Stimulated activated CD8-positive, alpha-beta memory T cell treated with anti-CD3 and anti-CD28 coated beads, Interleukin-7, amount 100 ng/mL, for 4 hours (primary cell): ENCODE measurements around the gene MAX.

Experiments used
- DNase-seq, 2 donors: peaks; one replicate each; pipeline ENCODE4 v3.0.0-alpha.2; 2020; ENCODE audit warnings: low read depth in 2 of 2

The MAX gene, protein sequence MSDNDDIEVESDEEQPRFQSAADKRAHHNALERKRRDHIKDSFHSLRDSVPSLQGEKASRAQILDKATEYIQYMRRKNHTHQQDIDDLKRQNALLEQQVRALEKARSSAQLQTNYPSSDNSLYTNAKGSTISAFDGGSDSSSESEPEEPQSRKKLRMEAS

DNA sequence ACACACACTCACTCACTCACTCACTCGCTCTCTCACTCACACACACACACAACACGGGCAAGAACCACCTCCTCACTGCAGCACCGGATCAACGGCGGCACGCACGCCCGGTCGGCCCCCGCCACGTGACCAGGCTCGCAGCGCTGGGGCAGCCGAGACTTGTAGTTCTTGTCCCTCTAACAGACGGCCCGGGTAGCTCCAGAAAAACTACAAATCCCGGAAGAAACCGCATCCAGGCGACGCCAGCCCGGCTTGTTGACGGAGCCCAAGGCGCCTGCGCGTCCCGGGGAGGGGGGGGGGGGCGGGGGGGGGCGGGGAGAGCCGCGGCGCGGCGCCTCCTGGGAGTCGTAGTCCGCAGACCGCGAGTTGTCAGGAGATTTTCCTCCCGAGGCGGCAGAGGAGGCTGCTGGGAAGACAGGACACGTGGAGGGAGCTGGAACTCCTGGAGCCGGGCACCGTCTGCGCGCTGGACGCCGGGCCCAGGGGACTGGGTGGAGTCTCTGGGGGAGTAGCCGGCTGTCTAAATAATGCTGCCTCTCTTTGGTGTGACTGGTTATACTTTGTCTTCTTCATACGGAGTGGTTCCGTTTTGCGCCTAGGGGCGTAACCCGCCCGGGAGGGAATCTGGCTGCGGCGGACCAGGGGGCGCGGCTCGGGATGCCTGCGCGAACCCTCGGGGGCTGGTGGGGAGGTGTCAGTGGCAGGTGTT is at the start of gene MAX:
MAX (minus strand) TSS at position 77 of the 709 bp plus-strand sequence. CDS start 178 bp downstream, outside the sequence.
- DNase-seq, result peak; percentile 98 to 99

DNA sequence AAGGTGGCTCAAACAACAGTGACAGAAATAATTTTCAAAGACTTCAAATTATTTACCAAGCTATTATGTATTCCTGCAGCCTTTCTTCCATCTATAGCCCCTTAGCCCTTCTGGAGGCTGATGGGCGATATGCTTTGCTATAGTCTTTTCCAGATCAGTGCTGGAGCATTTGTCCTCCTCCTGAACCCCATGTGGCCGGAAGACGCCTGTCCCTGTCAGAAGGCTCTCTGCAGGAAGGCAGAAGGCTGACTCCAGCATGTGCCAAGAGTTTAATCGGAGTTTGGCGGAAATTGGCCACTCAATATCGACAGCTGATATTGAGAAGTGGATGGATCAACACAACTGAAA is 49.3 kb upstream of the MAX start:
- no peak for DNase-seq

DNA sequence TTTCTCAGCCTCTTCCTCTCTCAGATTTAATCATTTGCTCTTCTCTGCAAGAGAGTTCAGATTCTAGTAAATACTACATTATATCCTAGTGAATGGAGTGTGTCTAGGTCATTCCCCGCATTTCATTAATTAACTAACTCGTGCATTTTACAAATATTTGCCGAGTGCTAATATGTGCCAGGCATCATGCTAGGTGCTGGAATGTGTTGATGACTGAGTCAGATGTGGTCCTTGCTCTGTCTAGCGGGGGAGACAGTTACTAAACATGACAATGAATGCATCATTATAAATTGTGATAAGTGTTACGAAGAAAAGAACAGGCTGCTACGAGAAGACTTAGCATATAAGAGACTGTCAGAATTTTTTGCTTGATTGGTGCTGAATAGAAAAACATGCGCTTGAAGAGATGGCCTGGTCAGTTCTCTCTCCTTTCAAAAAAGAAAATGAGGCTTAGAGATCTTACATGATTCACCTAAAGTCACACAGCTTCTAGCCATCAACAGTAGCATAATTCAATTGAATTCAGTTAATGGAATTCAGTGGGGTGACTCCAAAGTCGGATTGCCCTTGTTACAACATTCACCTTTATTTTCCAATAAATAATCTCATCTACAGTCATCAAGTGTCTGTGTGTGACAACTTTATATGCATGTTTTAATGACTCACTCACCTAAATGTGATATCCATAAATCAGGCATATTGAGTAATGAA is 48.7 kb upstream of the MAX start:
- DNase-seq, result no peak

DNA sequence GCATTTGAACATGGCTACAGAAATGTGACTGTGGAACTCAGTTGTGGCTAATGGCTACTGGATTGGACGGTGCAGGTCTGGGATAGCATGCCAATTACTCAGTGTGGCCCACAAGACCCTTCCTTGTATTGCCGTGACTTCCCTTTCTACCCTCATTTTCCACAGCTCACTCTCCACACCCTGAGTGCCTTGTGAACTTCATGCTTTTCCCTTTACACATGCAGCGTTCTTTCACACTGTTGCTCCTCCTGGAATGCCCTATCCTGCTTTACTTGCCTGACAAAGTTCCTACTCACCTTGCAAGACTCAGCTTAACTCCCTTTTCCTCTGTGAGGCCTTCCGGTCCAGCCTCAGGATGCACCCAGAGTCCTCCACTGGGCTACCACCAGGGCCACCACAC is 46.8 kb upstream of the MAX start:
- DNase-seq, result no peak

DNA sequence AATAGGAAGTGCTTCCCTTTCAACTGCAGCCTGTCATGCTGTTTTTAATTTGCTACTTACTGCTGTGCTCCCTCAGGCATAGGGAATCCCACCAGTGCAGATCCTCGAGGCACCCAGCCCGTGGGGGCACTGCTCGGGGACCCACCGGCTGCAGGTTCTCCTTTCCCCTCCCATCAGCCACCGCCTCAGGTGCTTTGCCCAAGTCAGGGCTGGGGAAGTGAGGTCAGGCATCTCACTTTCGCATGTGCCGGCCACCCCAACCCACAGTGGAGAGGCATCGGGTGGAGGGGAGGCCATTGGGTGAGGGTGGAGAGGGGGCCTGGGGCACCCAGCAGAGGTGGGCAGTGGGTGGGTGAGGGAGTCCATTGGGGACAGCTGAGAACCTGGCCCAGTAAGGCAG is 41.9 kb upstream of the MAX start:
- no peak for DNase-seq

DNA sequence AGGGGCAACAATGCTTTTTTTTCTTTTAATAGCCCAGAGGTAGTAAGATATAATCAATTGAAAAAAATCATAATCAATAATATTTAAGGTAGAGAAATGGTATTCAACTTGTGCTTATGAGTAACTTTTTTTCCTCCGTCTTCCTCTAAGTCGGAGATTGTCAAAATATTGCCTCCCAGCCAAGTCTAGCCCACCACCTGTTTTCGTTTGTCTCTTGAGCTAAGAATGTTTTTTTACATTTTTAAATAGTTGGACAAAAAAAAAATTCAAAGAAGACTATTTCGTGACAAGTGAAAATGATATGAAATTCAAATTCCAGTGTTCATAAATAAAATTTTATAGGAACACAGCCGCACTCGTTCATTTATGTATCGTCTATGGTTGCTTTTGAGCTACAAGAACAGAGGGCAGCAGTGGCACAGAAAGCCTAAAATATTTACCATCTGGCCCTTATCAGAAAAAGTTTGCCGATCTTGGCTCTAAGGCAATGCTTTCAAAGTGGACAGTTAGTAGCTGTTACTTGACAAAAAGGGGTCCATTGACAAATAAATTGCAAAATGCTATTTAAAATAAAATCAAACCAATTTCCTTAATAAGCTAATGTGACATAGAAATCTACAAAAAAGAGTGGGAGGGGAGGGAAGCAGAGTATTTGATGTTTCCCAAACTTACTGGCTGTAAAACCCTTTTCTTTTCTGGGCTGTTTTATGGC is 40.8 kb upstream of the MAX start:
- no peak for DNase-seq

DNA sequence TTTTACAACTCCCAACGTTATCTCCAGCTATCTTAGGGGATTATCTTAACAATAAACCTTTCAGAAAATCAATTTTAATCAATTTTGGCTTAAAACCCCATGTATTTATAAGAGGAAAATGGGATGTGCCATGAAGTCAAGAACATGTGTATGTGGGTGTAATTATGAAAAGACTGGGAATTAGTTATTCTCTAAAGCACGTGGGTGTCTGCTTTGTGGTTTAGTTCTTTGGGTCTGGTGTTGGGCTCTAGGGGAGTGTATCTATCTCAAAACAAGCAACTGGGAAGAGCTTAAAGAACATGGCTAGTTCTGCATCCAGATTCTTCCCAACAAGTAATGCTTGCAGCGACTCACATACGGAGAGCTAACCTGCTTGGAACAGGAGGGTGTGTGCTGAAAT is 40.1 kb upstream of the MAX start:
- no peak for DNase-seq

DNA sequence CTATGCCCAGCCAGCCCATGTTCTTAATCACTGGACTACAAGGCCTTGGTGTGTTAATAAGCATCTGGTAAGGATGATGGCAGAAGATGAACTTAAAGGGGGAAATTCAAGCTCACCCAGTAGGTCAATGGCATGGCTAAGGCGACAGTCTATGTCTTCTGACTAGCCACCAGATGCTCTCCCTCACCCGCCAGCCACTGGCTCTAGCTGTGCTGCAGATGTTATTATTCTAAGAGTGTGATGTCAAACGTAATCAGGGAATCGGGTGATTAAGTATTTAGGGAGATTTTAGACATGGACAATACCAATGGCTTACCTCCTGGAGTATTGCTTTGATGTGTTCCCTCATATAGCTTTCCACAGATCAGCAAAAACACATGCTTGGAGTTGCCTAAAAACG is 39.2 kb upstream of the MAX start:
- no peak for DNase-seq

DNA sequence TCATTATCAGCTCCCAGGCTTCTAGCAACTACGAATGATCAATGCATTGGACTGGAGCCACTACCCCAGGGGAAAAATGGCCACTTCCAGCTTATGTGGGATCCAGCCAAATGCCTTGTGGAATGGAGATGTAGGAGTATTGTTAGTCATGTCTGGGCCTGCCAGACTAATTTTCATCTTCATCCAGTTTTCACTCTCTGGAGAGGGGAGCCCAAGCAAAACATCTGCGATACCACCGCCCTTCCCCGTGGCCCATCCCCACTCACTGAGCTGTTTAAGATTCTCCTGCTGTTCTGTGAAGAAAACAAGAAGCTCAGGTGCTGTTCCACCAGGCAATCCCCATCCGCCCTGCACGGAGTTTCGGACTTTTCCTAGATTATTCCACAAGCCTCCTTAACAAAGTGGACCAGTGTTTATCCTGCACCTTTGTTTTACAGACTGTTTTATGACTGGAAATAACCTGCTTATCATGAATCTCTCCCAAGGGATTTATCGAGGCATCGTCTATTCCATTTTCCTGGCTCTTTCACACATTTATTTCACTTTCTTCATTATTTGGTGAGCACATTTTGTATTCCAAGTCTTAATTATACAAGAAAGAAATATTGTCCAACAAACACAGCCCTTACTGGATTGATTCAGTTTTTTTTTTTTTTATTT is 35.5 kb upstream of the MAX start:
- DNase-seq, result no peak

DNA sequence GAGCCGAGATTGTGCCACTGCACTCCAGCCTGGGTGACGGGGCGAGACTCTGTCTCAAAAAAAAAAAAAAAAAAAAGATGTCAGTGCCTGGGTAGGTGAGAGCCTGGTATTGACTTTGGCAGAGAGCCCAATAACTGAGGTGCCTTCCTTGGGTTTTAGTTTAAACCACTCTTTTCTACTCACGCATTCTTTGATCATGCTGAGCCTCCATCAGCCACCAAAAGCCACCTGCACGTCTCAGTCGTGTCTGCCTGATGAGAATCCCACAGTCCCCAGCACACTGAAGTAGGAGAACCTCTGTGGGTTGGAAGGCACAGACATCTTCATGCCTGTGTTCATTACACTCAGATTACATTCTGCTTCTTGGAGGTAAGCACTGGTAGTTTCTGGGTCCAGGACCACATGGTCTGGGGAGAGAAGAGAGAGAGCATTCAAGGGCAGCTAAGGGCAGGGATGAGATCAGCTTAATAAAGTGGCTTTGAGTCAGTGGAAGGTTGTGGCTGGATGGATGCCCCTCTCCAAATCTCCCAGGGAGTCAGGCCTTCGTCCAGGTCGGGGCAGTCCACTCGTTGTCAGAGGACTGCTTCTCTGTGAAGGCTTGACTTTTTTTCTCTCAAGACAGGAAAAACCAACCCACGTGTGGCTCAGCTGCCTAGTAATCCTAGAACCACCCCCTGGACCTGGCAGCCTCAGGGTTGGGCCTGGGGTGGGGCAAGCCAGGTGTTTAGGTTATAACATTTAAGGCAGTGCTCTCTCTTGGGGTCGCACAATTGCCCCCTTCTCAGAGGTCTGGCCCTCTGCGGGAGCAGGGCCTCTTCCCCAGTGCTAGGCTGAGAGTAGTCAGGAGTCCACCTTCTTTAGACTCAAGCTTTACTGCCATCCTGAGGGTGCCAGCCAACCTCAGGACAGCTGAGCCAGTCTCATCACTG is 32.6 kb upstream of the MAX start:
- no peak for DNase-seq

DNA sequence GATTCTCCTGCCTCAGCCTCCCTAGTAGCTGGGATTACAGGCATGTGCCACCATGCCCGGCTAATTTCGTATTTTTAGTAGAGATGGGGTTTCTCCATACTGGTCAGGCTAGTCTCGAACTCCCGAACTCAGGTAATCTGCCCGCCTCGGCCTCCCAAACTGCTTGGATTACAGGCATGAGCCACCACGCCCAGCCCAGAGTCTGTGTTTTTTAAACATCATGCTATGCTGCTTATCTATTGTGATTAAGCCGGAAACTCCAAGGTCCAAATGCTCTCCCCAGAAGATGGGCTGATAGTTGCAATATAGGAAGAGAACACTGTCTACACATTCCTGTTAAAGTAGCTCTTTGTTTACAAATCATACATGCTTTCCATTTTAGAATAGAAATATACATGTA is 30.5 kb upstream of the MAX start:
- DNase-seq, result no peak

DNA sequence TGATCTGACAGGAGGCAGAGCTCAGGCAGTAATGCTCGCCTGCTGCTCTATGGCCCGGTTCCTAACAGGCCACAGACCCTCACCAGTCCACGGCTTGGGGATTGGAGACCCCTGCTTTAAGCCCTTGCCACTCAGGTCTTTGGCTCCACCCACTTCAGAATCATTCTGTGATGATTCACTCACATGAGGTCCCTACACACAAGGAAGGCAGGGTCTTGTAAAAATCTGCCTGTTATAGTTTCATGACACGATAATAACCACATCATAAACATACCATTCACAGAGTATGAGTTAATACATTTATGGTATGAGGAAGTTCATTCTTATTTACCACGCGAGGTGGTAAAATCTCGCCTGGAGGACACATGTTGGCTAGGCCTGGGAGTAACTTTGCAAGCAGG is 29.0 kb upstream of the MAX start:
- no peak for DNase-seq

DNA sequence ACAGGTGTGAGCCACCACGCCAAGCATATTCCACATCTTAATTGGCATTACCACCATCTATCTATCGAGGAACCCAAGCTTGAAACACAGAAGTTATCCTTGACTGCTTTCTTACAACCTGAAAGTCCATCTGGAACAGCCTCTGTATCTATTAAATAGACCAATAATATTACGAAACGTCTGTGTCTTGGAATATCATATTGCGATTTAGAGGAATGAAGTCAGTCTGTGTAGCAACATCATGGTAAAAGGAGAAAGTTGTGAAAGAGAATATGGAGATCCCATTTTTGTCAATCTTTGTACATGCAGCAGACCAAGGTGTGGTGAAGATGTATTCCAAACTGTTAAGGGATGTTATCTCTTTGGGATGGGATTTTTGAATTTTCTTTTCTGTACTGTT is 25.8 kb upstream of the MAX start:
- DNase-seq, result no peak

DNA sequence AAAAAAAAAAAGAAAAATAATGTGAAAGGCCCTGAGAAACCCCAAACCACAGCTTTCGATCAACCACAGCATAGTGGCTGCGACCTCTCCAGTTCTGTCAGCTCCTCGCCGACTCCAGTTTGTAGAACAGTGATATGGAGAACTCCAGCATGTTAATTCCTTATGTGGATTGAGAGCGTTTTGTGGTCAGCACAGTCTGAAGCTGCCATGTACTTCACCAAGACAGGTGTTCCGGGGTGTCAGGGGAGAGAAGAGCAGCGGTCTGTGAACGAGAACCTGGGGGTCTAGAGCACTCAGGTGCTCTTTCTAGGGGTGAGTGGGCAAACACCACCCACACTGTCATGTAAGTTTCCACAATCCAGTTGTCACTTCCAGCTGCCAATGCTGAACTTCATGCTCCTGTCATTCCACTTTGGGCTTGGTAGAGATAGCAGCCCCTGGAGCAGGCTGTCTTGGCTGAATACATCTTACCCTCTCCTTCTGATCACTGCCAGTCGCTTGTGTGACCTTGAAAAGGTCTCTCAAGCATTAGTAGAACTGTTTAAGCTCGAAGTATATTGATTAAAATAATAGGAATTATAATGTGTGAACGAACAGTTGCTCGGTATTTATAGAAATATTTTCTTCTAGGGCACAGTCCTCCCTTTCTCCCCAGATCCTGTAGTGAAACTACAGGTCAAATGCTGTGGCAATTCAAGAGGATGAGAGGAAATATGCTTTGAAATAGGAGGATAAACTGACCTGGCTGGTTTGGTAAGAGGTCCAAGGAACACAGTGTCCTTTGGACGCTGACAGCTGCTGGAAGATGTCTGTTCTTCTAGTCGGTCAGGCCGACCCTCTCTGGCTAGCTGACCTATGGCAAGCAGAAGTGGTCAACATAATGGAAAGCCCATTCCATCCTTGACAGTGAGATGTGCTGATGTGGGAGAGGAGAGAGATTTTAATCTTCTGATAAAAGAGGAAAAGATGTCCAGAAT is 15.7 kb upstream of the MAX start:
- DNase-seq, result no peak

DNA sequence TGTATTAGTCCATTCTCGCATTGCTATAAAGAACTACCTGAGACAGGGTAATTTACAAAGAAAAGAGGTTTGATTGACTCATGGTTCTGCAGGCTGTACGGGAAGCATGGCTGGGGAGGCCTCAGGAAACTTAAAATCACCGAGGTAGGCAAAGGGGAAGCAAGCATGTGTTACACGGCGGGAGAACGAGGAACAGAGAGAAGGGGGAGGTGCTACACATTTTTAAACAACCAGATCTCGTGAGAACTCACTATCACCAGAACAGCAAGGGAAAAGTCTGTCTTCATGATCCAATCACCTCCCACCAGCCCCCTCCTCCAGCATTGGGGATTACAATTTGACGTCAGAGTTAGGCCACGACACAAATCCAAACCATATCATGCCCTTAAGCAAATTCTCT is 13.3 kb upstream of the MAX start:
- no peak for DNase-seq

DNA sequence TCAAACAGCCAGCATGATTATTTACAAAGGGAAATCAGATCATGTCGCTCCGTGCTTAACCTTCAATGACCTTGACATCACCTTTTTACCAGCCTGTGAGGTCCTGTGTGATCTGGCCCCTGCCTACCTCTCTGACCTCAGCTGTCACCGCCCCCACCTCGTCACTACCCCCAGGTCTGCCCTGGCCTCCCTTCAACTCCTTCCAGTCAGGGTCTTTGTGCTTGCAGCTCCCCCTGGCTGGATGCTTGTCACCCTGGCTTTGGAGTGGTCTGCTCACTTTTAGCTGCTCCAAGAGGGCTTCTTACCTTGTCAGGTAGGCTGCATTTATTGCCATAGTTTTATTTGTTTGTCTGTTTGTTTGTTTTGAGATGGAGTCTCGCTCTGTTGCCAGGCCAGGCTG is 8.2 kb upstream of the MAX start:
- no peak for DNase-seq

DNA sequence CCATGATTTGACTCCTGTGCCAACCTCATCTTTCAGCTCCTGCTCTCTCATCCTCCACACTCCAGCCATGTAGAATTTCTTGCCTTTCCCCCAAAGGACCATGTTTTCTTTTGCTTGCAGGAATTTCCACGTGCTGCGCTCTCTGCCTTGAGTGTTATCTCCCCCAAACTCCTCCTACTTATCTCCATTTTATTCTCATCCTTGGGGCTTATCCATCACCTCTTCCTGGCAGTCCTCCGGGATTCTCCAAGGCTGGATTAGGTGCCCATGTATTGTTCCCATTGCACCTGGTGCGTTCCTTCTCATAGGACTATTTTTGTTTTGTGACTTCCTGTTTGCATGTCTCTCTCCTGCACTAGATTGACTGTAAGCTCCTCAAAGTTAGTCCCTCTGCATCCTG is 7.0 kb upstream of the MAX start:
- DNase-seq, result no peak

DNA sequence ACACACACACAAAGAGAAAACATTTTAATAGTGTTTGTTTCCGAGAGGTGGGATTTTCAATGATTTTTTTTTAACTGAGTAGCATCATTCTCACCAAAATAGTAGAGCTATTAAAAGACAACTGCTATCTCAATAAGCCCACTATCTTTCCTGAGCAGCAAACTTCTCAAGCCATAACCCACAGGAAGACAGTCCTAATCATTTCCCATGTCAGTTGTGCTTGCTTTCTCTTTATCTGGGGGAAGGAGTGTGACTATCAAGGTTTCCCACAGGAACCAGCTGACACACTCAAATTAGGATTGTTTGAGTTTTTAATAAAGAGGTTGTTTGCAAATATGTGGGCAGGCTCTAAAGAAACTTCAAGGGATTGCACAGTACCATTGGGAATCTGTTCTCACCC is 4.9 kb upstream of the MAX start:
- DNase-seq, result no peak

DNA sequence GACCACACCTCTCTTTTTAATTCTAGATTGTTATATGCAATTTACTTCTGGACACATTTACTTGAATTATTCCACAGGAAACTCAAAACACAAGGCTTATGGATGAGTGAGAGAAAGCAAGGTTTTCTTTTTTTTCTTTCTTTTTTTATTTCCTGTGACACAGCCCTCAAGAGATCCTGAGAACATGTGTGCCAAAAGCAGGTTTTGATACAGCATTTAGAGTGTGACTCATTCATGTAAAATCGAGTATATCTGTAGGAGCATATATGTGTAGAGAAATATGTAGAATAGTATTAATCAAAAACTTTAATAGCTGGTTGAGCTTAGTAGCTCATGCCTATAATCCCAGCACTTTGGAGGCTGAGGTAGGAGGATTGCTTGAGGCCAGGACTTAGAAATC is 4.4 kb upstream of the MAX start:
- DNase-seq, result no peak

DNA sequence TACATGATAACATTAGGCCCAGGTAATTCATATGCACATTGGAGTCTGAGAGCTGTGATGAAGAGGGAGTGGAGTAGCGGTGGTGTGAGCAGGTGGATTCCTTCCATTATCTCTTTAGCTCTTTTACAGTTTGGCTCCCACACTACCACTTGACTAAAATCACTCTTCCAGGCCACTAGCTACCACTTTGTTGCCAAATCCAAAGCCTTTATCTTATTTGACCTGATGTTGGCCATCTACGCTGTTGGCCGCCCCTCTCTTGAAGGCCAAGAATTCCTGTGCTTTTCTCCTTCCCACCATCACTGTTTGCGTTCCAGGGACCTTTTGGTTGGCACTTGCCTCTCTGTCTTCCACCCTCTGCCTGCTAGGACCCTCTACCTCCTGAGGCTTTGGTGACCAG is 4.0 kb upstream of the MAX start:
- DNase-seq, result no peak
